ENCODE data around the gene WDFY3. TPM values are rescaled to one million over a fixed set of nuclear protein-coding genes. Genes with fewer than 3 reads are reported as not detected.

WDFY3 gene
- total and polyA plus RNA-seq, 9 of the 15 experiments (the other 6 are each of a cell fraction or from before 2014, with no cell fraction given) = 0.58 to 13.5 (median 9.4) TPM

GRCh38 chr4:84875636-84876371 lies 90.7 kb downstream of the WDFY3 start (continued):
- TF ChIP-seq GTF3C2 (IDR thresholded peaks at IDR 0.05; ENCODE audit: borderline replicate concordance, extremely low read depth, insufficient read length) (no peak), SOX6 (IDR thresholded peaks at IDR 0.05) (peak; percentile 50; the same call in 1 of the 2 replicates), ZNF717 (CRISPR knock-in tag; IDR thresholded peaks at IDR 0.05) (no peak), FUS (optimal IDR thresholded peaks at IDR 0.05; ENCODE audit: low read depth, low read length) (no peak), SAFB2 (IDR thresholded peaks at IDR 0.05; ENCODE audit: borderline replicate concordance, low read depth, low read length, severe bottlenecking) (no peak), EHMT2 (IDR thresholded peaks at IDR 0.05) (no peak), NELFE (IDR thresholded peaks at IDR 0.05; ENCODE audit: insufficient read depth, insufficient read length) (no peak), ZFX (CRISPR knock-in tag; IDR thresholded peaks at IDR 0.05) (no peak), ETV6 (IDR thresholded peaks at IDR 0.05; ENCODE audit: borderline replicate concordance in 1 of 2, low read depth in 2 of 2, low read length in 1 of 2) (no peak), ETV6 (CRISPR knock-in tag; IDR thresholded peaks at IDR 0.05; ENCODE audit: borderline replicate concordance) (no peak), NFIX (CRISPR knock-in tag; IDR thresholded peaks at IDR 0.05; ENCODE audit: low read depth) (no peak), TAF1 (IDR thresholded peaks at IDR 0.05; ENCODE audit: control insufficient read depth, extremely low read depth, insufficient read depth, low read length, severe bottlenecking) (no peak), BRD9 (IDR thresholded peaks at IDR 0.05; ENCODE audit: low read depth, partially characterized antibody) (no peak), RB1 (IDR thresholded peaks at IDR 0.05; ENCODE audit: low read depth) (no peak), TSC22D4 (tag; IDR thresholded peaks at IDR 0.05) (no peak), ZNF384 (IDR thresholded peaks at IDR 0.05; ENCODE audit: low read depth, low read length) (no peak), ZNF445 (CRISPR knock-in tag; IDR thresholded peaks at IDR 0.05; ENCODE audit: low read depth) (no peak), ZNF232 (CRISPR knock-in tag; IDR thresholded peaks at IDR 0.05) (no peak), NCOA4 (IDR thresholded peaks at IDR 0.05; ENCODE audit: partially characterized antibody) (no peak), ZNF121 (CRISPR knock-in tag; conservative IDR thresholded peaks at IDR 0.05) (no peak), POU5F1 (IDR thresholded peaks at IDR 0.05; ENCODE audit: borderline replicate concordance, low read depth, low read length, partially characterized antibody) (no peak), E4F1 (CRISPR knock-in tag; IDR thresholded peaks at IDR 0.05; ENCODE audit: borderline replicate concordance) (no peak), KAT2B (IDR thresholded peaks at IDR 0.05; ENCODE audit: low read depth, low read length) (no peak), CHD4 (IDR thresholded peaks at IDR 0.05; ENCODE audit: insufficient read depth, insufficient replicate concordance, low read depth, low read length, poor library complexity, severe bottlenecking) (no peak), SMARCA4 (IDR thresholded peaks at IDR 0.05) (no peak)
